HG03280 (cell line): ENCODE measurements around the gene MYOD1.

ENCODE experiments used
- ATAC-seq: cut with Tn5 transposase; IDR thresholded peaks from one replicate; pipeline ENCODE4 v1.9.1; 2021; ENCODE audit warnings: mild to moderate bottlenecking, moderate library complexity; ENCODE audit not compliant: unreplicated experiment

Gene MYOD1

DNA sequence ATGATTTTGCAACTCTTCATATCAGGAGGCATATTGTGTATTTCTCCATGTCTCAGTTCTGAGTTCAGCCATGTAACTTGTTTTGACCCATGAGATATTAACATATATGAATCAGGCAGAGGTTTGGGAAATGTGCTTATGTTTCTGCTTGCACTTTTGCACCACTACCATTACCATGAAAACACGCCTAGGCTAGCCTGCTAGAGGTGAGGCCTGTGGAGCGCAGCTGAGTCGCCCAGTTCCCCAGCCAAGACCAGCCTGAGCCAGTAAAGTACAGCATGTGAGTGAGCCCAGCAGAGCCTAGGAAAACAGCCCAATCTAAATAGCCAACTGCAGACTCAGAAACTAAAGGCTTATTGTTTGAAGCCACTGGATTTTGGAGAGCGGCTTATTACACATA, 18.4 kb upstream of the MYOD1 start:
- no peak for ATAC-seq

DNA sequence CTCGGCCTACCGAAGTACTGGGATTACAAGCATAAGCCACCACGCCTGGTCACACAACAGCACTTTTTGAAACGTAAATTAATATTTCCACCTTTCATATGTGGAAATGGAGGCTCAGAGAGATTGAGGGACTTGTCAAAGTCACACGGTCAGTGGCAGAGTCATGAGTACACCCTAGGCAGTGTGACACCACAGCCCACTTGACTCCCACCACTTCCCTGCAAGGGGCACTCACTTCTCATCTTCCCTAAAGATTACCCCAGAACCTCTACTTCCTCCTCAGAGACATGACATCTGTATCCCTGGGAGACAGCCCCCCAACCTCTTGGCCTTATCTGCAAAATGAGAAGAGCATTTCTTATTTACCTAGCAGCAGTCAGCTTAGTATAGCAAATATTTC, 16.5 kb upstream of the MYOD1 start:
- no peak for ATAC-seq

DNA sequence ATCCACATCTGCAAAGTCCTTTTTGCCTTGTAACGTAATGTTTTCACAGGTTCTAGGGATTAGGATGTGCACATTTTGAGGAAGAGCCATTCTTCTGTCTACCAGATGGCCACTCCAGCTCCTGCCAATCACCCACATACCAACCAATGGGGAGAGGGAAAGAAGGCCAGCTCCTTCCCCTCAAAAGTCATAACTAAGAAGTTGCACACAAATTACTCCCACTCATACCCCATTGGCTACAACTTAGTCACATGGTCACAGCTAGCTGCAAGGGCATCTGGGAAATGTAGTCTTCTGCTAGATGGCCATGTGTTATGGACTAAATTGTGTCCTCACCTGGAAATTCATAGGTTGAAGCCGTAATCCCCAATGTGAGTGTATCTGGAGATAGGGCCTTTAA, 15.4 kb upstream of the MYOD1 start:
- ATAC-seq = peak; percentile 64

DNA sequence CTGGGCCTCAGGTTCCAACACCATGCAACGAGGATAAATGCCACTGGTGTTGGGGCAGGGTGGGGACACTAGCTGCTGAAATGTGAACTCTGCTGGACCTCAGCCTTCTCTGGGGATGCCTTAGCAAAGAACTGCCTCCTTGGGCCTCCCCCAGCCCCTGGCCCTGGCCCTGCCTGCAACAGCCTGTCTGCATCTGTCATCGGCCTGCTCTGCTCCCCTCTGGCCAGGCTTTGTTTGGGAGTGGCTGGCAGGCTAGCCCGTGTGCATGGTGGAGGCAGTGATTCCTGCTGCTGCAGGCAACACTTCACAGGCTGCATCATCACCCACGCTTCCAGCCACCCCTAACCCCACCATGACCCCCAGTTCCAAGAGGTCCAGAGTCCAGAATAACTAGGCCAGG, 11.5 kb upstream of the MYOD1 start:
- no peak for ATAC-seq

DNA sequence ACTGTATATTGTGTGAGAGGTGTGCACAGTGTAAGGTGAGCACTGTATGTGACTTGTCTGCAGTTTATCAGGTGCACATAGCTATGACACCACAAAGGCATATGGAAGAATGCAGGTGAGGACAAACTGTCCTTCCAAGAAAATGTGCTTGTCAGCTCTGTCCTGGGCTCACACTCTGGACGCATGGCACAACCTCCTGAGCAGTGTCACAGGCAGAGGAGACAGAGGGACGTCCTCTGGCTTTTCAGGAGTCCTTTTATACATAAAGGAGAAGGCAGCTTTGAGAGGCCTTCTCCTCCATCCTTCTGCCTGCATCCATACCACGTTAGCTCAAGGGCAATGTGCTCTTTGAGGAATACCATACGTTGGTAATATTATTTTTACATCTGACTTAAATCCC, 7.5 kb upstream of the MYOD1 start:
- no peak for ATAC-seq

DNA sequence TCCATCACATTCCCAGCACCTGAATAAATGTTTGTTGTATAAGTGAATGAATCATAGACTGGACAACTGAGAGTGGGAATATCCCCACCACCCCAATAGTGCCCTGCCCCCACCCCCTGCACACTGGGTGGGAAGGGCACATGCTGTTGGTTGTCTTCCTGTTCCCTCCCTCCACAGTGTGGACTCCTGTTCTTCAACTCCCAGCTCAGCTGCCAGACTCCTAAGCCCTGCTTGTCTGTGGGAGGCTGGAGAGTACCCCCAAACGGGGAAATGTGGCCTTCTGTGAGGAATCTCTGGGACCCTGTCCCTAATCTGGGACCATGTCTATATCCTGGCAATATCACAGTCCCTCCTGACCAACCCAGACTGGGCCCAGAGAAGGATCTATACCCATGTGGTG, 5.5 kb upstream of the MYOD1 start:
- no peak for ATAC-seq

DNA sequence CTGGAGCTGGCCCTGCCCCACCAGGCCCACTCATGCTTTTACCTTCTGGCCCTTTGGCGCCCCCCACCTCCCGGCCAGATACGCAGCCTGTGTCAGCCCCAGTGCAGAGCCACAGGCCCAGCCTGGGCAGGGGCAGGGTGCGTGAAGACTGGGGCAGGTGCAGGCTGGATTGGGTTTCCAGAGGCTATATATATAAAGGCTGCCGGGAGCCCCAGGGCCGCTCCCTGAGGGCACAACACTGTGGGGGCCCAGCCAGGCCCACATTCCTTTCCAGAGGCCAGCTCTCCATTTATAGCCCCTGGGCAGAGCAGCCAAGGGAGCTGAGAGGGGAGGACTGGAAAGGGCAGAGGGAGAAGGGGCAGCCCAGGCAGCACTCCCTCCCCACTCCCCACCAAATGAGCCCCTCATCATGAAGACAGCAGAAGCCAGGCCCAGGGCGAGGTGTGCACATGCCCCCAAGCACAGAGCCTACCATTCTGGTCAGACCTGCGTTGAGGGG, 5.0 kb upstream of the MYOD1 start:
- ATAC-seq = no peak

DNA sequence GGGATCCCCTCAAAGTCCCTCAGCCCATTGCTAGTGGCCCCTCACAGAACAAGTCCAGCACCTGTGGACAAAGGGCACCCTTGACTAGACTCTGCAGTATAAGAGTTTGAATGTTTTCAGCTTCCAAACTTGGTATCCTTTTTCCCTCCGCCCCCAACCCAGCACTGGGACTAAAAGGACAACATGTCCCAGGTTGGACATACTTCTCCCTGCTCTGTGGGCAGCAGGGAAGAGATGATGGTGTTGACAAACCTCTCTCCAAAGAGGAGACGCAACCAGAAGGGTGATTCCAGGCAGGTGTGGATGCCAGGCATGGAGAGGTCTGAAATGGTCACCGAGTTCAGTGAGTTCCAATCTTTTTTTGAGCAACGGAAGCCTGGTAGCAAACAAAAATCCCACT, 4.5 kb upstream of the MYOD1 start:
- no peak for ATAC-seq

DNA sequence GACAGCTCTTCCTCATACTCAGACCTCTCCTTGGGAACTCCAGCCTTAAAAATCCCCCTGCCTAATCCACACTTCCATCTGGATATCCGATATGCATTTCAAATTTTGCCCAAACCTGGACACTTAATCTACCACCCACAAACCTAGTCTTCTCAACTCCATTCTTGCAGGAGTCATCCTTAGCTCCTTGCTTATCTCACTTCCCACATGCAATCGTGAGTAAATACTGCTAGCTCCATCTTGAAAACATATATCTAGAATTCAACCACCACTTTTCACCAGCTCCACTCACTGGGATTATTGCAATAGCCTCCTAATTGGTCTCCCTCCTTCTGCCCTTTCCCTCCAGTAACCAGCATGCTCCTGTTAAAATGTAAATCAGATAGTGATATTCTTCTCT, 2.6 kb upstream of the MYOD1 start:
- ATAC-seq = no peak

DNA sequence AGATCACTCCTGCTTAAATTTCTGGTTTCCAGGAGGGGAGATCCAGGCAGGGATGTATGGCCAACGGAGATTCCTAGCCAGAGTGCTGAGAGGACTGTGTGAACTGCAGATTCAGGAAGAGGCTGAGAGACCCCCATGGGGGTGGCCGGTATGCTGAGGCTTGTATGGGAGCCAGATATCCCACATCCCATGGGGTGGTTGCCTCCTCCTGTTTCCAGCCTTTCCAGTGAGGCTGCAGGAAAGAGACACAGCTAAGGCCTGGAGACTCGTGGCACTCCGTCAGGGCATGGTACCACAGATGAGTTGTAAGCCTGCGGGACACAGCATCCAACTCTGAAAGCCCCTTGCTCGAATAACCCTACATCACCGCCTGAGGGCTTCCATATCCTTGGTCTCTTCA, 1.4 kb upstream of the MYOD1 start:
- ATAC-seq = no peak

DNA sequence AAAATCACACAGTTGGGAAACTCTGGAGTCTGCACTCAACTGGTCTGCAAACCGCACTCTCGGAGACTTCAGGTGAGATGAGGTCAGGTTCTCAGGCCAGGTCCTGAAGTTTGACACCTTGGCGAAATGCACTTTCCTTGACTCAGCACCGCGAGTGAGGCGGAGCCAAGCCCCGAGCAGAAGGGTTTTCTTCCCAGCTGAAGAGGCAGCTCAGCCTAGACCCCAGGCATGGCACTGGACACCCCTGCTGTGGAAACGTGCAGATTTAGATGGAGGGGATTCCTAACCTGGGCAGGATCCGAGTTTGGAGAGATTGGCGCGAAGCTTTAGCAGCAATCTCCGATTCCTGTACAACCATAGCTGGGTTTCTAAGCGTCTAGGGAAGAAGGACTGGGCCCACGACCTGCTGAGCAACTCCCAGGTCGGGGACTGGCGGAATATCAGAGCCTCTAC, 835 bp upstream of the MYOD1 start:
- ATAC-seq = no peak

DNA sequence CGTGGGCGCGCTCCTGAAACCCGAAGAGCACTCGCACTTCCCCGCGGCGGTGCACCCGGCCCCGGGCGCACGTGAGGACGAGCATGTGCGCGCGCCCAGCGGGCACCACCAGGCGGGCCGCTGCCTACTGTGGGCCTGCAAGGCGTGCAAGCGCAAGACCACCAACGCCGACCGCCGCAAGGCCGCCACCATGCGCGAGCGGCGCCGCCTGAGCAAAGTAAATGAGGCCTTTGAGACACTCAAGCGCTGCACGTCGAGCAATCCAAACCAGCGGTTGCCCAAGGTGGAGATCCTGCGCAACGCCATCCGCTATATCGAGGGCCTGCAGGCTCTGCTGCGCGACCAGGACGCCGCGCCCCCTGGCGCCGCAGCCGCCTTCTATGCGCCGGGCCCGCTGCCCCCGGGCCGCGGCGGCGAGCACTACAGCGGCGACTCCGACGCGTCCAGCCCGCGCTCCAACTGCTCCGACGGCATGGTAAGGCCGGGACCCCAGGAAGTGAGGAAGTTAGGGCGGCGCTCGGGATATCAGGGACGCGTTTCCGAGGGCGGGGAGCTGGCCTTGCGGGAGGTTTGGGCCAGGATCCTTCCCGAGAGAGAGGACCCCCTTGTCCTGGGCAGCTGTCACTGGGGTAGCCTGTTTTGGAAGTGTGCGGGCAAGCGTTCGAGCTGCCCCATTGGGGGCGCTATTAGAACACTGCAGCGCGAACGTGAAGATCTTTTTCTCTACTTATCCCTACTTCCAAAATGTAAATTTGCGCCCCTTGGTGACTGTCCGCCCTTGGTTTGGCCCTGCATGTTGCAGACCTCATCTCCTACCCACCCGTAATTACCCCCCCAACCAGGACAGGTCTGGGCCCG, 796 bp downstream of the MYOD1 start:
- ATAC-seq = no peak

DNA sequence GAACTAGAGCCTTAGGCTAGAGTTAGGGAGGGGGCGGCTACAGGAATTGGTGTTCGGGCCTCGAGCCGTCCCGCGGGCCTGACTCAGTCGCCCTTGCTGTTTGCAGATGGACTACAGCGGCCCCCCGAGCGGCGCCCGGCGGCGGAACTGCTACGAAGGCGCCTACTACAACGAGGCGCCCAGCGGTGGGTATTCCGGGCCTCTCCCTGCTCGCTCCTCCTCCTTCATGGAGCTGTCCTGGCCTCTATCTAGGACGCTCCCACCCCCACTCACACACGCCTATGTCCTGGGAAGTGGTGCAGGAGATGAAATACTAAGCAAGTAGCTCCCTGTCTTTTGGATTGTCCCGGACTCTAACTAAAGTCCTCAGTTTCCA, 1.4 kb downstream of the MYOD1 start:
- ATAC-seq = no peak

DNA sequence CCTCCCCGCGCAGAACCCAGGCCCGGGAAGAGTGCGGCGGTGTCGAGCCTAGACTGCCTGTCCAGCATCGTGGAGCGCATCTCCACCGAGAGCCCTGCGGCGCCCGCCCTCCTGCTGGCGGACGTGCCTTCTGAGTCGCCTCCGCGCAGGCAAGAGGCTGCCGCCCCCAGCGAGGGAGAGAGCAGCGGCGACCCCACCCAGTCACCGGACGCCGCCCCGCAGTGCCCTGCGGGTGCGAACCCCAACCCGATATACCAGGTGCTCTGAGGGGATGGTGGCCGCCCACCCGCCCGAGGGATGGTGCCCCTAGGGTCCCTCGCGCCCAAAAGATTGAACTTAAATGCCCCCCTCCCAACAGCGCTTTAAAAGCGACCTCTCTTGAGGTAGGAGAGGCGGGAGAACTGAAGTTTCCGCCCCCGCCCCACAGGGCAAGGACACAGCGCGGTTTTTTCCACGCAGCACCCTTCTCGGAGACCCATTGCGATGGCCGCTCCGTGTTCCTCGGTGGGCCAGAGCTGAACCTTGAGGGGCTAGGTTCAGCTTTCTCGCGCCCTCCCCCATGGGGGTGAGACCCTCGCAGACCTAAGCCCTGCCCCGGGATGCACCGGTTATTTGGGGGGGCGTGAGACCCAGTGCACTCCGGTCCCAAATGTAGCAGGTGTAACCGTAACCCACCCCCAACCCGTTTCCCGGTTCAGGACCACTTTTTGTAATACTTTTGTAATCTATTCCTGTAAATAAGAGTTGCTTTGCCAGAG, 2.0 kb downstream of the MYOD1 start:
- no peak for ATAC-seq

DNA sequence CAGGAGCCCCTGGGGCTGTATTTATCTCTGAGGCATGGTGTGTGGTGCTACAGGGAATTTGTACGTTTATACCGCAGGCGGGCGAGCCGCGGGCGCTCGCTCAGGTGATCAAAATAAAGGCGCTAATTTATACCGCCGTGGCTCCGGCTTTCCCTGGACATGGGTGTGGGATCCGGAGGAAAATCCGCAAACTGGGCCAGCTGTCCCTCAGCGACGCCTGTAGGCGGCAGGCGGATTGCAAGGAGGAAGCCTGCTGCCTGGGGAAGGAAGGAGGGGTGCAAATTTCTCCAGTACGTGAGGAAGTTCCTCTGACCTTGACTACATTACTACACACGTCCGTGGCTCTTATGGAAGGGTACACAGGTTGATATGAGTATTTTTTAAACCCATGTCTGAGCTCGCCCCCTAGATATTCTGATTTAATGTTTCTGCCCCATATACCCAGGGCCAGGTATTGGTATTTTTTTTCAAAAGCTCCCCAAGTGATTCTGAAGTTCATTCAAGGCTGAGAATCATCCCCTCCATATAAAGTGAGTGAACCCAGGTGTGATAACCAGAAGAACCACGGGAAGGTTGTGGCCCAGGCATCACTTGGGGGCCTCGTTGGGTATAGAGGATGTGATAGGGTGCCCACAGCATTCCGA, 2.8 kb downstream of the MYOD1 start:
- no peak for ATAC-seq

DNA sequence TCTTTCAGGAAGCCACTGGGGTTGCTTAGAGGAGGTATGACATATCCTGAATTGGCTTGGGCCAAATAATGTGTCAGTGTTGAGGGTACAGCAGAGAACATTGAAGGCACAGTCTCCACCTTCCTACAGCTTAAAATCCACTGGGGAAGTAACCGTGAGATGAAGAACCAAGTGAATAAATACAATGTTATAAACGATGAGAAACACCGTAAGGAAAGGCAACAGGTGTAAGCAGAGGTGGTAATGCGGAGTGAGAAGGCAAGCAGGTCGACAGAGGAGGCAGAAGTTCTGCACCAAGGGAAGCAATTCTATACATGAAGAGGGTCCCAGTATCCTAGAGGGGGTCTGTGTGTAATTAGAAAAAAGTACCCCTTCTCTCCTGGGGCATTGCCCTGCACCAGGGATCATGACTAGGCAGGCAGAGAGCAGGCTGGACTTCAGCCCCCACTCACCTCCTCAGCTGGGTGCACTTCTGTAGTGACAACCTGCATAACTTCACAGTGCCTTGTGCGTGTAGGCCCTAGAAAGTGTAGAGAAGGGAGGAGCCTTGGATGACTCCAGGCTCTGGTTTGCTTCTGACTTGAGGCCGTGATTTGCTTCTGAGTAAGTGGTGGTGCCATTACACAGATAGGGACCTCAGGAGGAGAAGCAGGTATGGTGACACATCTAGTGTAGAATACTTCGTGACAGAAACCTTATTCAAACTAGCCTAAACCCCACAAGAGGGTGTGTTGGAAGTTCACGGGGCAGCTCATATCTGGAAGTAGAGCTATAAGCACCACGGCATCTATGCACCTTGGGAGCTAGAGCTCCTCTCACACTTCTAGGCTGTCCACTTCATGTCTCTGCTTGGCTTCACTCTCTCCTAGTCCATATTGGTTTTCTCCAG, 4.9 kb downstream of the MYOD1 start:
- ATAC-seq = no peak

DNA sequence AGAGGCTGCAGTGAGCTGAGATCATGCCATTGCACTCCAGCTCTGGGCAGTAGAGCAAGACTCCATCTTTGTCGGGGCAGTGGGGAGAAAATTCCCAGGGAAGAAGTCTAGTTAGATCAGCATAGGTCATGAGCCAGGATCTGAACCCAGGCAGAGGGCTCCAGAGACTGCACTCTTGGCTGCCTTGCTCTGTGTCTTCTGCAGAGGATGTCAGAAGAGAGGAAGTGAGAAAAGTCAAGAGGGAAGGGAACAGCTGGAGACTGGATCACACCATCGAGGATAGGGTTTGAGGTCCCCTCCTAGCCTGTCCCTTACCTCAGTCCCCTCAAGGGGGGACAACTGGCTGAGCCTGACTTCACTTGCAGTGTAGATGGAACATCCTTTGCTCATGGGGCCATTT, 5.8 kb downstream of the MYOD1 start:
- ATAC-seq = no peak

DNA sequence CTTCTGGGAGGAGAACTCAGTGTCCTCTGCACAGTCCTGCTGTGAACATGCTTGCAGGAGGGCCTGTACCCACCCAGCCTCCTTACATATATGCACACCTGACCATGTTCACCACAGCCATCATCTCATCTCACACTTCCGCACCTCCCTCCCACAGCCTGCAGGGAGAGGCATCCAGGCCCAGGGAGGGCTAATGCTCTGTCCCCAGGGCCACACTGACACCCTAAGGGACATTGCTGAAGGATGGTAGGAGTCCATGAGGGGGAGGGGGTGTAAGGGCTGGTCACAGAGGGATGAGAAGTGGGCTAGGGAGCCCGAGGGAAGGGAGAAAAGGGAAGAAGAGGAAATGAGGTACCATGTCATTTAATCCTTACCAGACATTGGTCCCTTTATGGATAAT, 10.8 kb downstream of the MYOD1 start:
- ATAC-seq = no peak

DNA sequence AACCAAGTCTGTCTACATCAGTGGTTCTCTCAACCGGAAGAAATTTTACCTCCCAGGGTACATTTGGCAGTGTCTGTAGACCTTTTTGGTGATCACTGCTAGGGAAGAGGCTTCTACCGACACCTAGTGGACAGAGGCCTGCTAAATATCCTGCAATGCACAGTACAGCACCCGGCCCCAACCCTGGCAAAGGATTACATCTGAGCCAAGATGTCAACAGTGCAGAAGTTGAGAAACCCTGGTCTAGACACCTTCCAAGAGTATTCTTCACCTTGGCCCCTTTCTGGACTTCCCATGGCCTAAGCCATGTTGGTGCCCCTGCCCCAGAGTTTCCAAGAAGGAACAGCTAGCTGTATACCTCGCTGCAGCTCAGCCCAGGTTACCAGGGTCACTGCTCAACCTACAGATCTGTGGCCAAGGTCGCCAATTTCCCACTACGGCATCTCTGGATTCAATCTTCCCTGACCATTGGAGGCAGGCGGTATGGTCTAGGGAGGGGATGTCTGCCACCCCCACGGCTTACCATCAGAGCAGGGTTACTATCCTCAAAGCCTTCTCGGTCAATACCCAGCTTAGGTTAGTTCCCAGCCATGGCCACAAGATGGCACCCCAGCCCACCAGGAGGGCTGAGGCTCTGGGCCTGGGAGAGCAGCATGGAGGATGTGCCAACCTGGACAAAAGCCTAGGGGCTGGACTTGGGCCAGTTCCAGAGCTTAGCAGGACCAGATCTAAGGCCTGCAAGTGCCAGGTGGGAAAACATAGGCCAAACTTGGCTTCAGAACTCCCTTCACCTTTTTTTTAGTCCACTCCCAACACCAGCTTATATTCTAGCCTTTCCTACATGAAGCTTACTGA, 11.5 kb downstream of the MYOD1 start:
- ATAC-seq = peak; percentile 80

DNA sequence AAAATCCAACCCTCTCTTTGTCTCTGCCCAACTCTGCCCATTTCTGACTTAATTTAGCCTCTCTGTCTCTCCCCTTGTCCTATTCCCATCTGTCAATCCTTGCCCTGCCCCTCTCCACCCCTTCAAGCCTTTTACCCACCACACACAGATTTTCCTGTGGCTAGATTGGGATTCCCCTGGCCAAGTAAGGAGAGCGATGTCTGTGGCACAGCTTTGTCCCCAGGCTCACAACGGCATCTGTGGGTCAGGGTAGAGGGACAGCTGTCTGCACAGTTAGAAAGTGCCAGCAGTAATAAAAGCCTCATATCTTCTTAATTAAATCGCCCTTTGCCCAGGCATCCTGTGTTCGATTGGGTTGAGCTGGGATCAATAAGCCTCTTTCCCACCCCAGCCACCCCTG, 13.9 kb downstream of the MYOD1 start:
- ATAC-seq = no peak
